Activated CD4-positive, alpha-beta T cell treated with anti-CD3 and anti-CD28 coated beads for 24 hours (primary cell): ENCODE measurements around the gene YARS2.

Source experiments
- DNase-seq, 2 donors: peaks; one replicate each; pipeline ENCODE4 v3.0.0-alpha.2; 2020; ENCODE audit warnings: low read depth in 2 of 2

YARS2 gene

GRCh38 chr12:32755654-32756475, at the start of gene YARS2:
Gene YARS2, minus strand, starts transcription at chr12:32755897. Its CDS starts 23 bp downstream, at chr12:32755874.
- peak; percentile 83 for DNase-seq

GRCh38 chr12:32804301-32804700, 48.6 kb upstream of the YARS2 start:
- DNase-seq, result no peak

GRCh38 chr12:32801269-32801980, 45.7 kb upstream of the YARS2 start:
- no peak for DNase-seq

GRCh38 chr12:32794281-32794680, 38.6 kb upstream of the YARS2 start:
- no peak for DNase-seq

DNA sequence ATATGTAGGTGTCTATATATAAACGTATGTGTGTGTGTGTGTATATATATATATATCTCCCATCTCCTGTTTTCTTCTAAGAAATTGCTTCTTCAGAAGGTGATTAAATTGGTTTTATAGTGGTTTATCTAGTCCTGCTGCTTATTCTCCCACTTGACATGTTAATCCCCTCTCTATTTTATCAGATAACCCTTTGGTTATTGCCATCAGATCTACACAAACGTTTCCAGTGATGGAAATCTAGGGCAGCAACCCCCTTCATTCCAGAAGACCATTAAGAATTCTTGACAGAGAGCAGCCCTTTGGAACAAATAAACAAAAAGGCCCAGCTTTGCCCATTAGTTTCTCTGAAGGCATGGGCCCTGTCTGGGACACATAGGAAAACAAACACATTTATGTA, 34.2 kb upstream of the YARS2 start:
- DNase-seq, result no peak

GRCh38 chr12:32789446-32789845, 33.7 kb upstream of the YARS2 start:
- DNase-seq, result no peak

DNA sequence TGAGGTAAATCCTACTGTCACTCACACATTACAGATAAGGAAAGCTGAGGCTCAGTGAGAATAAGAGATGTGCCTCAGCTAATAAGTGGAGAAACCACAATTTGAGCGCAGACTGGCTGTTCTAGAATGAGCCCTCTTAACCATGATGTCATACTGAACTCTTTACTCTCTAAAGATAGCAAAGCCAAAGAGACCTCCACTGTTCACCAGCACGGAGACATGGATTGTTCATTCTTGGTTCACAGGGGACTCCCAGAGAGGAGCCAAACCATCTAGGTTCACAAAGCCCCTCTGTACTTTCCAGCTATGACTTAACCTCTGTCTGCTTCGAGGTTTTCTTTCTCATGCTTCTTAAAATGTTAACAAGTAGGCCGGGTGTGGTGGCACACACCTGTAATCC, 32.7 kb upstream of the YARS2 start:
- no peak for DNase-seq

- no peak for DNase-seq
These were observed 29.9 kb upstream of the YARS2 start for GRCh38 chr12:32785557-32785956.

DNA sequence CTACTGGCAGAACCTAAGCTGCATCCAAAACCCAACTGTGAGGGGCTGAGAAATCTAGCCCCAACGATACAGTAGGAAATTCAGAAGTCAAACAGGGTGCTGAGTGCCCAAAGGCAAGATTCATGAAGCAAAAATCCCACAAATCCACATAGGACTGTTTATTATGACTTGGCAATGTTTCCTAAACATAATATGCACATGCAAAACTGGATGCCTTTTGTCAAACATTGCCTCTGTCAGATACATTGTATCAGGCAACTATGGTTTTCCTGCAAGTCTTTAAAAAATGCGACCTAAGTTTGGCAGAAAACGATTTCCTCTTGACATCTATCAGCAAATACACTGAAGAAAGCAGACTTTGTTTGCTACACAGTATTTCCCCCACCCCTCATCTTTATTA, 27.3 kb upstream of the YARS2 start:
- DNase-seq, result no peak

DNA sequence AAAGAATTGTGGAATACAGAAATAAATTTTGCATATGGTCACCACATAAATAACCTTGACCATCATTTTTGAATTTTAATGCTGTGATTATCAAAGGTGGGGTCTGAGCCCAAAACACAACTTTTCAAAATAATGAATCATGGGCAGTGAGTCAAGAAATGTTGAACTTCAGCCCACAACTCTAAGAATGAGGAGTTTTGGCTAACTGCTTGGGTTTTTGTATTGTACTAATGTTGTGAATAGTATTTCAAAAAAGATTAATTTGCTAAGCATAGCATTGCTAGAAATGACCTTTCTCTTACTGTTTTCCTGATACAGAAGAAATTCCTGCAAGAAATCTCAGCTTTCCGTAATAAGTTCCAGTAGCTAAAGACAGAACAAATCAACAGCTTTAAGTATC, 24.4 kb upstream of the YARS2 start:
- no peak for DNase-seq

- DNase-seq, result no peak
These were observed 22.0 kb upstream of the YARS2 start for GRCh38 chr12:32777691-32778175.

DNA sequence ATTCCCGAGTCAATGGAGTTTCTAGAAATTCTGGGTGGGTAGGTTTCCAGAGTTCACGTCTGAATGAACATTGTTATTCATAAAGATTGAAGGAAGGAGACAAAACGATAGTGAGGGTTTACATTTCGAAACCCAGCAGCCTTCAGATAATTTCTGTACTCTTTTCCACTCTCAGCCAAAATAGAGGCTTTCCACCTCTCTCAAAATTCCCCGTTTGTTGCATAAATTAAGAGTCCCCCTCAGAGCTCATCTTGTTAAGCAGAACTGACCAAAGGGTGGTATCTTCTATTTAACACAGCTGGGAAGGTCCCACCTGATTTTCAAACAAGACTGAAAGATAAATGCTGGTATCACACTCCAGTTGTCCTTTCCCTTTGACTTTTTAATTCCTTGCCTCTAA, 21.5 kb upstream of the YARS2 start:
- DNase-seq, result no peak

DNA sequence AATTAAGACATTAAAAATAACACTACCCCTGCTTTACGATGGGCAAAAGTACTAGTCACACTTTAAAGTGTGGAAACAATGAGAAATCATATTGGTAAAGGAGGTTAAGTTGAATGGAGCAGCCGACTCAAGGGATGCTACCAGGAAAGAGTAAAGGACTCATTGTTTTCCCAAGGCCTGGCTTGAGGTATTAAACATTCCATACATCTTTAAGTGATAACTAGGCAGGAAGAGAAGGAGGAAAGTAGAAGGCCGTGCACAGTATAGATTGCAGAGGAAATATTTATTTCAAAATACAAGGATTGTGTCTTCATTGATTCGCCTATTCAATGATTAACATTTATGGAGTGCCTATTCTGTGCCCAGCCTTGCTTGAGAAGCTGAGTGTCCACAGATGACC, 20.6 kb upstream of the YARS2 start:
- no peak for DNase-seq

GRCh38 chr12:32773691-32774090, 18.0 kb upstream of the YARS2 start:
- no peak for DNase-seq

DNA sequence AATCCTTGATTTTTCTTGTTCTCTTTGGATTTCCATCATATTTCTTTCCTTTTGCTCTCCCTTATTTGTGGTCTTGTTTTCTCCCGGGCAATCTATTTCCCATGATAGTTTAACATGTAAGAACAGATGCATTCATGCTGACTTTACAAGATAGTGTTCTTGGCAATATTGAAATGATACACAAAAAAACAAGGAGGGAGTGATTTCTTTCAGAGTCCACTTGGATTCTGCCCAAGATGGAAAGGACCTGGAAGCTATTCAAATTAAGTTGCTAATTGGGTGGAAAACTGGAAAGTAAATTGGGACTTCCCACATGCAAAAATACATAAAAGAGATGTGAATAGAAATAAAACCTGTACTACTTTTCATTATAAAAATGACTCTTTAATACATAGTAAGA, 14.4 kb upstream of the YARS2 start:
- no peak for DNase-seq

- no peak for DNase-seq
These were observed 12.8 kb upstream of the YARS2 start for GRCh38 chr12:32768518-32768917.

- no peak for DNase-seq
These were observed 10.2 kb upstream of the YARS2 start for GRCh38 chr12:32765906-32766305.

- DNase-seq, result no peak
These were observed 6.0 kb upstream of the YARS2 start for GRCh38 chr12:32761716-32762115.

GRCh38 chr12:32757157-32757556, 1.5 kb upstream of the YARS2 start:
- no peak for DNase-seq

DNA sequence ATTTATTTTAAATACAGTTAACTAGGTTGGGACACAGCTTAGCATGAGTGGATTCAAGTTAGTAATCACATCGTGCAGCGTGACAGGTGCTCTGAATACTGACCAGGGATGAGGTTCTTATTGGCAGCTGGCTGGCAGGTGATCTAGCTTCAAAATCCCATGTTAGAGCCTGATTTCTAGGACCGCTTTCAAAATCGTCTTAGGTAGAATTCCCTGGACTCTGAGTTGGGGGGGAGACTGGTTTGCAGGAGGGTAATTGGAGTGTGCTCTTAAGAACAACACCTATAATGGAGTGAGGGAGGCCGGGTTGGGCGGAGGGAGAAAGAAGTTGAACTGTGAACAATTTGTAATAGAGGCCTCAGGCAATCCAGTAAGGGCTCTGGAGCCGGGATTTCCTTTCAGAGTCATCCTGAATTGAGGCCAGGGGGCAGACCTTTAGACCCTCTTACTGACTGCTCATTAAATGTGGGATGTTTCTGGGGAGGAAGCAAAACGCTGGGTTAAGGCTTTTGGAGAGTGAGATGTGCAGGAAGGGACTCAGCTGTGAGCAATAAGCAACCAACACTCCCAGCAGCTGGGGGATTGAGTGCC, 874 bp upstream of the YARS2 start:
- no peak for DNase-seq

- peak; percentile 49 to 61 for DNase-seq
These were observed 545 bp downstream of the YARS2 start for GRCh38 chr12:32755051-32755653.

- no peak for DNase-seq
These were observed 1.6 kb downstream of the YARS2 start for GRCh38 chr12:32754111-32754510.
